Tibial nerve (tissue), 4 donors: Measurements from ENCODE around the gene CDPF1. TPM values are rescaled to one million over a fixed set of nuclear protein-coding genes. Genes with fewer than 3 reads are reported as not detected.
"Not testable (repeated sequence)": the region's sequence is repeated elsewhere in the genome, so short reads cannot be mapped to it uniquely, and the experiment has no call there.

Source experiments
- DNase-seq, 2 donors: peaks; one replicate each; pipeline ENCODE4 v3.0.0-alpha.2; 2019; ENCODE audit warnings: low spot score in 2 of 2
- H3K27ac ChIP-seq, 4 donors: fragments of 200-600 bp; sonication (generic) in 3 of 4; one replicate each; pipeline ENCODE4 v1.5.1; 2017 to 2019; ENCODE audit warnings: mild to moderate bottlenecking in 1 of 4
- H3K27me3 ChIP-seq, 2 donors: fragments of 200-600 bp; sonication (generic) in 1 of 2; one replicate each; pipeline versions ENCODE4 v1.5.1 to v1.6.0; 2017 to 2019
- H3K36me3 ChIP-seq, 3 donors: fragments of 200-600 bp; sonication (generic); one replicate each; pipeline ENCODE4 v1.5.1; 2018 to 2019
- H3K4me1 ChIP-seq, 4 donors: fragments of 200-600 bp; sonication (generic) in 3 of 4; one replicate each; pipeline ENCODE4 v1.5.1; 2017 to 2019
- H3K4me3 ChIP-seq, 4 donors: fragments of 200-600 bp; sonication (generic) in 3 of 4; one replicate each; pipeline ENCODE4 v1.5.1; 2017 to 2019; ENCODE audit warnings: mild to moderate bottlenecking in 1 of 4, moderate library complexity in 1 of 4
- H3K9me3 ChIP-seq, 4 donors: fragments of 200-600 bp; sonication (generic) in 3 of 4; one replicate each; pipeline ENCODE4 v1.5.1; 2017 to 2019
- CTCF ChIP-seq, 5 experiments: fragments of 200-600 bp in 3 of 5; fragments of 450-650 bp in 2 of 5; sonication (generic) in 3 of 5; IDR thresholded peaks; one replicate each; pipeline ENCODE4 v1.5.1; 2016 to 2019; ENCODE audit warnings: antibody characterized with exemption in 5 of 5, mild to moderate bottlenecking in 3 of 5, moderate library complexity in 2 of 5
- EP300 ChIP-seq, 2 donors: sonication (generic); formaldehyde crosslinking; IDR thresholded peaks; one replicate each; pipeline ENCODE4 v1.6.1; 2017; ENCODE audit warnings: antibody characterized with exemption in 2 of 2, mild to moderate bottlenecking in 1 of 2
- POLR2A ChIP-seq, 2 donors: fragments of 450-650 bp; IDR thresholded peaks; one replicate each; pipeline ENCODE4 v1.6.1; 2017; ENCODE audit warnings: antibody characterized with exemption in 2 of 2, mild to moderate bottlenecking in 2 of 2, moderate library complexity in 2 of 2
- WGBS, 2 donors: methylation state at CpG; one replicate each; pipeline ENCODE4 v1.1.5; 2018; 5-methylcytosine and 5-hydroxymethylcytosine counted together
- total RNA-seq, 4 donors: library from RNA; depleted of rRNA; stranded (reverse); fragments of >200 nt; gene quantifications; one replicate each; pipeline ENCODE4 v1.1.0, GENCODE V29; 2016

The CDPF1 gene
- total RNA-seq, 4 donors from 2014 or later, result 7.5 to 22.5 (median 17.4) TPM

GRCh38 chr22:46203601-46203980 lies 46.5 kb downstream of the CDPF1 start:
- Histone ChIP-seq H3K4me1 (peaks cover 0 to 13% (median 0%) of the 10 kb centered on the region in 4 donors), H3K9me3 (peaks cover 0 to 21% (median 0%) of the 10 kb centered on the region in 4 donors), H3K36me3 (peaks cover 0 to 74% (median 10%) of the 10 kb centered on the region in 3 donors), H3K27me3 (no peaks in the 10 kb centered on the region), H3K27ac (no peak overlapping the region), H3K4me3 (no peak overlapping the region)
- DNase-seq, result no peak
- TF ChIP-seq CTCF (IDR thresholded peaks at IDR 0.05) (no peak), EP300 (IDR thresholded peaks at IDR 0.05) (no peak), POLR2A (IDR thresholded peaks at IDR 0.05) (no peak)
- 93 to 96% methylated on average over 7 of the region's 7 CpGs for WGBS, 2 donors

GRCh38 chr22:46202897-46203600 lies 47.0 kb downstream of the CDPF1 start:
- TF ChIP-seq POLR2A (IDR thresholded peaks at IDR 0.05) (no peak), CTCF (IDR thresholded peaks at IDR 0.05) (no peak), EP300 (IDR thresholded peaks at IDR 0.05) (no peak)
- H3K9me3 ChIP-seq, result peaks cover 0 to 16% (median 0%) of the 10 kb centered on the region in 4 donors
- 92% methylated on average over 12 of the region's 12 CpGs for WGBS, 2 donors
- H3K27me3 ChIP-seq, result no peaks in the 10 kb centered on the region
- no peak for DNase-seq
- H3K27ac ChIP-seq, result peak overlapping the region in 1 of 4 donors; percentile 43
- peaks cover 0 to 13% (median 0%) of the 10 kb centered on the region in 4 donors for H3K4me1 ChIP-seq
- H3K4me3 ChIP-seq, result no peak overlapping the region
- H3K36me3 ChIP-seq, result peaks cover 0 to 73% (median 10%) of the 10 kb centered on the region in 3 donors

- Histone ChIP-seq H3K27me3 (no peaks in the 10 kb centered on the region), H3K27ac (peak overlapping the region in 3 of 4 donors; percentile 21 to 77 (median 43)), H3K4me1 (peaks cover 0 to 15% (median 0%) of the 10 kb centered on the region in 4 donors), H3K4me3 (no peak overlapping the region), H3K9me3 (peaks cover 0 to 12% (median 0%) of the 10 kb centered on the region in 4 donors), H3K36me3 (peaks cover 0 to 64% (median 10%) of the 10 kb centered on the region in 3 donors)
- WGBS, 2 donors, result 51 to 54% methylated on average over 17 of the region's 17 CpGs
- no peak for DNase-seq
- TF ChIP-seq POLR2A (IDR thresholded peaks at IDR 0.05) (no peak), CTCF (IDR thresholded peaks at IDR 0.05) (no peak), EP300 (IDR thresholded peaks at IDR 0.05) (no peak)
Measured at GRCh38 chr22:46201059-46201757, 48.9 kb downstream of the CDPF1 start.

GRCh38 chr22:46198806-46199205 lies 51.3 kb downstream of the CDPF1 start:
- peaks cover 0 to 42% (median 6%) of the 10 kb centered on the region in 3 donors for H3K36me3 ChIP-seq
- H3K4me3 ChIP-seq, result not testable (repeated sequence)

GRCh38 chr22:46198274-46198673 lies 51.8 kb downstream of the CDPF1 start:
- Histone ChIP-seq H3K4me1 (peaks cover 0 to 16% (median 0%) of the 10 kb centered on the region in 4 donors), H3K36me3 (peaks cover 0 to 37% (median 4%) of the 10 kb centered on the region in 3 donors), H3K4me3 (no peak overlapping the region), H3K27me3 (no peaks in the 10 kb centered on the region), H3K9me3 (no peaks in the 10 kb centered on the region), H3K27ac (no peak overlapping the region)
- 94 to 95% methylated on average over 18 of the region's 18 CpGs for whole genome bisulfite sequencing, 2 donors
- TF ChIP-seq CTCF (IDR thresholded peaks at IDR 0.05) (no peak), POLR2A (IDR thresholded peaks at IDR 0.05) (no peak), EP300 (IDR thresholded peaks at IDR 0.05) (no peak)
- DNase-seq, result no peak

More at GRCh38 chr22:46198806-46199205, 51.3 kb downstream of the CDPF1 start:
- H3K27me3 ChIP-seq, DNase-seq, H3K9me3 ChIP-seq, H3K27ac ChIP-seq: not testable (repeated sequence)
- WGBS, 2 donors, result 86 to 89% methylated on average over 18 of the region's 18 CpGs
- H3K4me1 ChIP-seq, result peaks cover 0 to 16% (median 0%) of the 10 kb centered on the region in 4 donors
